Common myeloid progenitor, CD34-positive (primary cell): Measurements from ENCODE around the gene CATSPERD.

Source experiments
- CTCF ChIA-PET: fragments of 350-600 bp; sonication (Branson Sonifier 250); formaldehyde crosslinking; loops from one replicate; lab custom pipeline; 2021; ENCODE audit warnings: antibody characterized with exemption; lab: Charles Lee
- POLR2A ChIA-PET: fragments of 350-600 bp; sonication (Branson Sonifier 250); formaldehyde crosslinking; loops from one replicate; lab custom pipeline; 2021; ENCODE audit warnings: antibody characterized with exemption; lab: Charles Lee
- DNase-seq, 3 donors: peaks; one replicate each; pipeline versions ENCODE4 v3.0.0 to v3.0.0-alpha.2; 2013
- H3K27ac ChIP-seq, 2 experiments: 1 replicate in 1 of 2; 2 replicates in 1 of 2; pipeline ENCODE4 v1.7.0; 2013; ENCODE audit warnings: inconsistent platforms in 2 of 2, low read length in 2 of 2, mild to moderate bottlenecking in 2 of 2, low read depth in 1 of 2, moderate library complexity in 1 of 2; ENCODE audit not compliant: severe bottlenecking in 2 of 2, insufficient read depth in 1 of 2, poor library complexity in 1 of 2
- H3K27me3 ChIP-seq, 5 experiments: replicated peaks in 2 of 5; 1 replicate in 3 of 5; 2 replicates in 2 of 5; pipeline versions ENCODE4 v1.6.1 to v1.7.0; 2013; ENCODE audit warnings: low read length in 4 of 5, mild to moderate bottlenecking in 2 of 5, moderate library complexity in 2 of 5, inconsistent platforms in 1 of 5; ENCODE audit not compliant: insufficient read depth in 5 of 5, control insufficient read depth in 4 of 5
- H3K36me3 ChIP-seq, 4 experiments: 1 replicate in 2 of 4; 2 replicates in 2 of 4; pipeline versions ENCODE4 v1.6.1 to v1.7.0; 2013; ENCODE audit warnings: low read length in 3 of 4, control low read depth in 1 of 4, mild to moderate bottlenecking in 1 of 4; ENCODE audit not compliant: control insufficient read depth in 4 of 4, insufficient read depth in 4 of 4
- H3K4me1 ChIP-seq, 4 experiments: 1 replicate in 3 of 4; 2 replicates in 1 of 4; pipeline versions ENCODE4 v1.6.1 to v1.7.1; 2013; ENCODE audit warnings: low read length in 3 of 4, mild to moderate bottlenecking in 3 of 4, control low read depth in 1 of 4, inconsistent platforms in 1 of 4, moderate library complexity in 1 of 4; ENCODE audit not compliant: control insufficient read depth in 4 of 4, insufficient read depth in 4 of 4; ENCODE audit errors: control extremely low read depth in 1 of 4
- H3K4me3 ChIP-seq, 7 experiments: 1 replicate in 4 of 7; 2 replicates in 3 of 7; pipeline versions ENCODE4 v1.5.1 to v1.7.0; 2013; ENCODE audit warnings: mild to moderate bottlenecking in 7 of 7, low read length in 6 of 7, moderate library complexity in 6 of 7, inconsistent platforms in 2 of 7, low read depth in 2 of 7, control low read depth in 1 of 7; ENCODE audit not compliant: insufficient read depth in 4 of 7, control insufficient read depth in 1 of 7; ENCODE audit errors: extremely low read depth in 1 of 7
- H3K9me3 ChIP-seq, 5 experiments: 1 replicate in 4 of 5; 2 replicates in 1 of 5; pipeline versions ENCODE4 v1.6.1 to v1.7.1; 2013; ENCODE audit warnings: low read length in 4 of 5, mild to moderate bottlenecking in 2 of 5, inconsistent platforms in 1 of 5, low read depth in 1 of 5, moderate library complexity in 1 of 5; ENCODE audit not compliant: control insufficient read depth in 4 of 5, insufficient read depth in 2 of 5; ENCODE audit errors: control extremely low read depth in 1 of 5
- WGBS: methylation state at CpG from one replicate; pipeline ENCODE4 v1.1.5; 2013; ENCODE audit not compliant: insufficient coverage; 5-methylcytosine and 5-hydroxymethylcytosine counted together

Gene CATSPERD

GRCh38 chr19:5762608-5763217 lies 42.3 kb downstream of the CATSPERD start:
- ChIA-PET CTCF (no interaction called here), POLR2A (no interaction called here)
- Histone ChIP-seq H3K36me3 (no peaks in the 10 kb centered on the region), H3K4me1 (peaks cover 0 to 2% (median 0%) of the 10 kb centered on the region in 4 experiments), H3K9me3 (no peaks in the 10 kb centered on the region), H3K27ac (no peak overlapping the region), H3K4me3 (no peak overlapping the region), H3K27me3 (no peaks in the 10 kb centered on the region)
- no peak for DNase-seq
- WGBS, result 99% methylated on average over 5 of the region's 5 CpGs

DNA sequence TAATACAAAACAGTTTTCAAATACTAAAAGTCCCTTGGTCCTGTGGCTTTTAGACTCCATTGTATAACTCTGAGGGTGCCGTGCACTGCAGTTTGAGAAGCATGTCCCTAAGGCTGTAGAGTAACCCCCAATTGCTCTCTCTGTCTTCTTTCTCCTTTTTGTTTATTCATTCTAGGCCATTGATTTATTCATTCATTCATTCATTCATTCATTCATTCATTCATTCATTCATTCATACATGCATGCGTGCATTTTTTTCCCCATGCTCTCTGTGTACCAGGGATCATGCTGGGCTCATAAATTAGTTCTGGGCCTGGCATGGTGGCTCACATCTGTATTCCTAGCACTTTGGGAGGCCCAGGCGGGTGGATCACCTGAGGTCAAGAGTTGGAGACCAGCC lies 44.8 kb downstream of the CATSPERD start:
- 98% methylated on average over 3 of the region's 3 CpGs for WGBS
- CTCF ChIA-PET, result no interaction called here

DNA sequence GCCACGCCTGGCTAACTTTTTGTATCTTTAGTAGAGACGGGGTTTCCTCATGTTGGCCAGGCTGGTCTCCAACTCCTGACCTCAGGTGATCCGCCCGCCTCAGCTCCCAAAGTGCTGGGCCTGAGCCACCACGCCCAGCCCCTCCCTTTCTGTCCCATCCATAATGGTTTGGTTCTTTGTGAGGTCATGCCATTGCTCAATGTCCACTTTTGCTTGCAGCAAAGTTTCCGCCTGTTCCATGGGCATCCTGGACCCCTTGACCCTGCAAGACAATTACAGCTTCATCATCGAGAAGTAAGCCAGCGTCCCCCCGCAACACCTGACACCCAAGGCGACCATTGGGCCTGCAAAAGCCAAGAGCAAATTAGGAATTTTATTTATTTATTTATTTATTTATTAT lies 47.5 kb downstream of the CATSPERD start:
- Histone ChIP-seq H3K4me1 (peaks cover 0 to 2% (median 0%) of the 10 kb centered on the region in 4 experiments), H3K4me3 (no peak overlapping the region), H3K36me3 (no peaks in the 10 kb centered on the region), H3K27me3 (no peaks in the 10 kb centered on the region), H3K27ac (no peak overlapping the region), H3K9me3 (no peaks in the 10 kb centered on the region)
- DNase-seq, result no peak
- POLR2A ChIA-PET, result no interaction called here
- CTCF ChIA-PET, result interaction anchor here (0.6 kb wide), 1 partner anchor 342 kb away, joined by 3 read pairs; no protein-coding TSS in a partner anchor
- 95% methylated on average over 6 of the region's 10 CpGs for WGBS

More for the DNA sequence above, 44.8 kb downstream of the CATSPERD start:
- Histone ChIP-seq H3K4me1 (peaks cover 0 to 2% (median 0%) of the 10 kb centered on the region in 4 experiments), H3K27me3 (no peaks in the 10 kb centered on the region), H3K27ac (no peak overlapping the region), H3K9me3 (no peaks in the 10 kb centered on the region), H3K4me3 (no peak overlapping the region), H3K36me3 (no peaks in the 10 kb centered on the region)
- DNase-seq, result no peak
- POLR2A ChIA-PET, result no interaction called here

- ChIA-PET CTCF (interaction anchor here (0.9 to 1.2 kb wide), 2 partner anchors 21 to 31 kb away, joined by 4 to 5 read pairs; no protein-coding TSS in a partner anchor), POLR2A (no interaction called here)
- no peak for DNase-seq
- WGBS, result 91% methylated on average over 17 of the region's 19 CpGs
- Histone ChIP-seq H3K9me3 (no peaks in the 10 kb centered on the region), H3K4me1 (no peaks in the 10 kb centered on the region), H3K27me3 (no peaks in the 10 kb centered on the region), H3K36me3 (no peaks in the 10 kb centered on the region), H3K4me3 (no peak overlapping the region), H3K27ac (no peak overlapping the region)
These were observed 52.0 kb downstream of the CATSPERD start for GRCh38 chr19:5772416-5772815.

DNA sequence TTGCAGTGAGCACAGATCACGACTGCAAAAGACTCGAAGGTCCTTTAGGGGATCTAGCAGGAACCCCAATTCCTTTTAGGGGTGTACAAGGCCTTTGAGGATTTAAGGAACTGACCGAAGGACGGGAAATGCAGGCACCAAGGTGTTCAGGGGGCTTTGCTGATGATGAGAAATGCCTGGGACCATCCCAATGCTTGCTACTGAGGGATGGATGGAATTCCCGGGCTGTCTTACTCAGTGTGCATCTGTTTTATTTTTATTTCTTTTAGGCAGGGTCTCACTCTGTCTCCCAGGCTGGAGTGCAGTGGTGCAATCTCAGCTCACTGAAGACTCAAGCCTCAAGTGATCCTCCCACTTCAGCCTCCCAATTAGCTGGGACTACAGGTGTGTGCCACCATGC lies 52.8 kb downstream of the CATSPERD start:
- 95% methylated on average over 5 of the region's 5 CpGs for WGBS
- Histone ChIP-seq H3K4me1 (no peaks in the 10 kb centered on the region), H3K27ac (no peak overlapping the region), H3K9me3 (no peaks in the 10 kb centered on the region), H3K36me3 (no peaks in the 10 kb centered on the region), H3K27me3 (no peaks in the 10 kb centered on the region), H3K4me3 (no peak overlapping the region)
- DNase-seq, result no peak
- ChIA-PET POLR2A (no interaction called here), CTCF (interaction anchor here (0.9 to 1.6 kb wide), 5 partner anchors 17 to 250 kb away, joined by 3 to 6 read pairs (median 4); no protein-coding TSS in a partner anchor)

GRCh38 chr19:5774921-5775320 lies 54.5 kb downstream of the CATSPERD start:
- no peaks in the 10 kb centered on the region for H3K4me1 ChIP-seq
- POLR2A ChIA-PET, result no interaction called here
- H3K27me3 ChIP-seq, result no peaks in the 10 kb centered on the region
- H3K9me3 ChIP-seq, result no peaks in the 10 kb centered on the region
- no peaks in the 10 kb centered on the region for H3K36me3 ChIP-seq
- no peak for DNase-seq
- no peak overlapping the region for H3K4me3 ChIP-seq
- CTCF ChIA-PET, result interaction anchor here (1.1 kb wide), 1 partner anchor 29 kb away, joined by 3 read pairs; no protein-coding TSS in a partner anchor
- 96% methylated on average over 5 of the region's 8 CpGs for WGBS
- no peak overlapping the region for H3K27ac ChIP-seq

DNA sequence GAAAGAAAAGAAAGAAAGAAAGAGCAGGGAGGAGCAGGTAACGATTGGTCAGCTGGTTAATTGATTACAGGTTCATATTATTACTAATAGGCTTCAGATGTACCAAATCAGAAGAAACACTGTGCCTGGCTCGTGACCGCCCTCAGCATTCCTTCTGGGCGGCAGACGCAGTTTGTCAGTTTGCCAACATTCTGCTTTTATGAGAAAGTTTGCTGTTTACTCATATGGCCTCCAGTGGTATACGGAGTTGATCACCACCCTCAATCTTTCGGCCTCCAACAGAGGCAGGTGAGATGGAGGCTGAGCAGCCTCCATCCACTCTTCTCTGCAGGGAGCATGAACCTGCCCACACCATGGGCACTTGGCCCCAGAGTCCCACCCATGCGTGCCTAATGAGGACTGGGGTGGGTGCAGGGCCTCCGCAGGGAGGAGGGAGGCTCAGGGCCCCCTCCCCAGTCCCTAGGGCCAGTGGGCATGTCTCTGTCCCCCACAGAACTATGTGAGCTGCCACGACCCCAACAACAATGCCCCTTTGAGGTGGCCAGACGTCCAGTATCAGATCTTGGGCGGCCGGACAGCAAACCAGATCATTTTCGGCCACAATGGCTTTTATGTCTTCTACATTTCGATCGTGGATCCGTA lies 55.4 kb downstream of the CATSPERD start:
- ChIA-PET POLR2A (no interaction called here), CTCF (no interaction called here)
- Histone ChIP-seq H3K9me3 (no peaks in the 10 kb centered on the region), H3K4me3 (no peak overlapping the region), H3K4me1 (no peaks in the 10 kb centered on the region), H3K27ac (no peak overlapping the region), H3K27me3 (no peaks in the 10 kb centered on the region), H3K36me3 (no peaks in the 10 kb centered on the region)
- 91% methylated on average over 12 of the region's 17 CpGs for WGBS
- no peak for DNase-seq
